OCI-LY7 (cell line): ENCODE data around the gene MXD4. TPM values are rescaled to one million over a fixed set of nuclear protein-coding genes. Genes with fewer than 3 reads are reported as not detected.

ENCODE experiments used
- BruUV-seq: library from RNA; stranded (reverse); fragments of 400-500 nt; replicated peaks from 2 replicates; lab custom pipeline; 2021; lab: Mats Ljungman, UMichigan
- CTCF ChIA-PET: fragments of 300-600 bp; sonication (Branson Sonifier 250); formaldehyde crosslinking; loops from one replicate; lab custom pipeline; 2022; ENCODE audit warnings: antibody characterized with exemption; ENCODE audit not compliant: unreplicated experiment; lab: Charles Lee
- POLR2A ChIA-PET: fragments of 300-600 bp; sonication (Branson Sonifier 250); formaldehyde crosslinking; loops from one replicate; lab custom pipeline; 2022; ENCODE audit warnings: antibody characterized with exemption; lab: Charles Lee
- DNase-seq: peaks from one replicate; pipeline ENCODE4 v3.0.0-alpha.2; 2015; ENCODE audit warnings: low spot score
- H2AFZ ChIP-seq: fragments of 200-600 bp; sonication (generic), shearing (Covaris generic); 2 replicates; pipeline ENCODE4 v1.6.1; 2014; ENCODE audit warnings: mild to moderate bottlenecking, antibody characterized with exemption, low read length, moderate library complexity
- H3K27ac ChIP-seq: fragments of 200-600 bp; sonication (generic); 2 replicates; pipeline ENCODE4 v1.5.1; 2014; ENCODE audit warnings: mixed run types, low read depth, mild to moderate bottlenecking, moderate library complexity, low read length, inconsistent platforms; ENCODE audit not compliant: poor library complexity, severe bottlenecking
- H3K36me3 ChIP-seq: fragments of 200-600 bp; sonication (generic); 2 replicates; pipeline ENCODE4 v1.6.1; 2014; ENCODE audit warnings: mild to moderate bottlenecking, antibody characterized with exemption, low read length, moderate library complexity, mixed read lengths; ENCODE audit not compliant: insufficient read depth
- H3K4me1 ChIP-seq: fragments of 200-600 bp; sonication (generic); 2 replicates; pipeline ENCODE4 v1.5.1; 2014; ENCODE audit warnings: mild to moderate bottlenecking, low read length; ENCODE audit not compliant: insufficient read depth, poor library complexity, severe bottlenecking
- H3K4me2 ChIP-seq: fragments of 200-600 bp; sonication (generic); 2 replicates; pipeline ENCODE4 v1.6.1; 2014; ENCODE audit warnings: mild to moderate bottlenecking, low read length
- H3K4me3 ChIP-seq: fragments of 200-600 bp; sonication (generic); 2 replicates; pipeline ENCODE4 v1.5.1; 2014; ENCODE audit warnings: mild to moderate bottlenecking, low read depth, low read length; ENCODE audit not compliant: poor library complexity, severe bottlenecking
- H3K79me2 ChIP-seq: fragments of 200-600 bp; sonication (generic); 2 replicates; pipeline ENCODE4 v1.6.1; 2016; ENCODE audit warnings: low read depth, mild to moderate bottlenecking, low read length, moderate library complexity, mixed read lengths; ENCODE audit not compliant: insufficient read depth
- H3K9me2 ChIP-seq: fragments of 200-600 bp; sonication (generic); 2 replicates; pipeline ENCODE4 v1.6.1; 2016; ENCODE audit warnings: mild to moderate bottlenecking, low read length, mixed read lengths; ENCODE audit not compliant: insufficient read depth
- H3K9me3 ChIP-seq: fragments of 200-600 bp; sonication (generic); 2 replicates; pipeline ENCODE4 v1.6.1; 2014; ENCODE audit warnings: mild to moderate bottlenecking, mixed run types, low read length, mixed read lengths
- H4K20me1 ChIP-seq: fragments of 200-600 bp; sonication (generic); 2 replicates; pipeline ENCODE4 v1.6.1; 2014; ENCODE audit warnings: mild to moderate bottlenecking, antibody characterized with exemption, low read length, moderate library complexity, mixed read lengths; ENCODE audit not compliant: insufficient read depth
- EZH2phosphoT487 ChIP-seq: fragments of 200-600 bp; sonication (generic); IDR thresholded peaks from 2 replicates; pipeline ENCODE4 v1.6.1; 2018; ENCODE audit warnings: low read depth, borderline replicate concordance, mild to moderate bottlenecking, mixed run types, antibody characterized with exemption, low read length, moderate library complexity, mixed read lengths
- intact Hi-C: fragments of 100-400 bp; cut with micrococcal nuclease; formaldehyde crosslinking; loops from one replicate; pipeline ENCODE4 v1.10.0; 2022; ENCODE audit not compliant: unreplicated experiment
- total RNA-seq, 2 experiments: library from RNA; depleted of rRNA in 1 of 2; stranded (reverse); fragments of >200 nt in 1 of 2; shearing (Covaris generic) in 1 of 2; gene quantifications; 2 replicates each; pipeline ENCODE4 v1.2.3, GENCODE V29; 2014 to 2022
- TF ChIP-seq, protein P1 (sequence below): fragments of 200-600 bp; sonication (generic); conservative IDR thresholded peaks from 2 replicates; pipeline ENCODE4 v1.5.1; 2014; ENCODE audit warnings: mild to moderate bottlenecking, antibody characterized with exemption, low read length, moderate library complexity, mixed read lengths

Gene MXD4
- total RNA-seq, 2 experiments from 2014 or later, result 3.0 to 11.6 TPM

DNA sequence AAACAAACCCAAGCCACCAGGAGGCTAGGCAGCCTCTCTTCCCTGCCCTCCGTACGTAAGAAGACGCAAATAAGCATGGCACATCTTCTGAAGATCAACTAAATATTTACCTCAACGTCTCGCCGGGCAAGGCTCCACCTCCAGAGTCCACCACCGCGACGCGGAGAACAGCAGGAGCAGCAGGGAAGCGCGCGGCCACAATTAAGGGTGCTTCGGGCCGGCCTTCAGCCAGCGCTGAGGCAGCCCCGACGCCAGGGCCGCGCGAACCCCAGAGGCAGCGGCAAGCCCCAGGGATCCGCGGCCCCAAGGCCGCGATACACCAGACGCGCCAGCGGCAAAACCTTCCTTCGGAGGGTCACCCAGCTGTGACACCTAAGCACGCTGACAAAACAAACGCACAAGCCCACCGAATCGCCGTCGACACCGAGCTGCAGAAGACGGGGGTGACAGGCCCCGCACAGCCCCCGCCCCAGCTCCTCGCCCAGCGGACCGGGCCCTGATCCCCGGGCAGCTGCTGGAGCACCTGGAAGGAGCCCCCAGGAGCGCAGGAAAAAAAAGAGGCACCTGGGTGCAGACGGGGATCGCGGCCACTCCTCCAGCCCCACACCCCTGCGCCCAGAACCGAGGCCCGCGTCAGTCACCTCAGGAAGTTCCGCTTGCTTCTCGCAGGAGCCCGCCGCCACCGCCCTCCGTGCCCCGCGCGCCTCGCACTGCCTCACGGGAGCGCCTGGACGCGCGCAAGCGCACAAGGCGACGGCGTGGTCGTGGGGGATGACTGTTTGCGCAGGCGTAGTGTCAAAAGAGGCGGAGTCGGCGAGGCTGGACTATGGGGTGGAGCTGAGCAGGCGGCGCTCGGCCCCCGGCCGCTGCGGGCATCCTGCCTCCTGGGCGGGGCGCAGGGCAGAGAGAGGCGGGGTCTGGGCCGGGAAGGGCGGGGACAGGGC lies 20.2 kb downstream of the MXD4 start, which contains the start of the genes HAUS3 and POLN:
Gene HAUS3, minus strand, starts transcription at position 712 of the 944 bp plus-strand sequence. CDS start 1,175 bp downstream, outside the sequence.
Gene POLN, minus strand, starts transcription at position 712 of the 944 bp plus-strand sequence. CDS start 12,890 bp downstream, outside the sequence.
- TF ChIP-seq EZH2phosphoT487, result no peak
- TF ChIP-seq, protein P1, sequence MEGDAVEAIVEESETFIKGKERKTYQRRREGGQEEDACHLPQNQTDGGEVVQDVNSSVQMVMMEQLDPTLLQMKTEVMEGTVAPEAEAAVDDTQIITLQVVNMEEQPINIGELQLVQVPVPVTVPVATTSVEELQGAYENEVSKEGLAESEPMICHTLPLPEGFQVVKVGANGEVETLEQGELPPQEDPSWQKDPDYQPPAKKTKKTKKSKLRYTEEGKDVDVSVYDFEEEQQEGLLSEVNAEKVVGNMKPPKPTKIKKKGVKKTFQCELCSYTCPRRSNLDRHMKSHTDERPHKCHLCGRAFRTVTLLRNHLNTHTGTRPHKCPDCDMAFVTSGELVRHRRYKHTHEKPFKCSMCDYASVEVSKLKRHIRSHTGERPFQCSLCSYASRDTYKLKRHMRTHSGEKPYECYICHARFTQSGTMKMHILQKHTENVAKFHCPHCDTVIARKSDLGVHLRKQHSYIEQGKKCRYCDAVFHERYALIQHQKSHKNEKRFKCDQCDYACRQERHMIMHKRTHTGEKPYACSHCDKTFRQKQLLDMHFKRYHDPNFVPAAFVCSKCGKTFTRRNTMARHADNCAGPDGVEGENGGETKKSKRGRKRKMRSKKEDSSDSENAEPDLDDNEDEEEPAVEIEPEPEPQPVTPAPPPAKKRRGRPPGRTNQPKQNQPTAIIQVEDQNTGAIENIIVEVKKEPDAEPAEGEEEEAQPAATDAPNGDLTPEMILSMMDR, result 0 out of 2 replicates have a peak, but pooled peaks have one; percentile 10
- DNase-seq, result peak; percentile 98
- H3K9me3 ChIP-seq, result no peaks in the 10 kb centered on the region
- peaks cover 30% of the 10 kb centered on the region for H4K20me1 ChIP-seq
- H3K4me3 ChIP-seq, result peak within 1 kb of the TSS; percentile 86
- intact Hi-C loops, result loop anchor here (1.0 to 5.0 kb wide), 6 partner anchors 21 to 519 kb away; partner anchors contain the start of genes FAM193A, MXD4, NELFA and RNF4
- H3K79me2 ChIP-seq, result peaks cover 48% of the 10 kb centered on the region
- no peaks in the 10 kb centered on the region for H3K9me2 ChIP-seq
- peaks cover 56% of the 10 kb centered on the region for H3K4me1 ChIP-seq
- BruUV-seq, result no TSS peak
- POLR2A ChIA-PET, result interaction anchor here (0.5 to 1.0 kb wide), 5 partner anchors 21 to 712 kb away, joined by 3 to 7 read pairs (median 5); partner anchors contain the start of gene MXD4
- H3K27ac ChIP-seq, result peak within 1 kb of the TSS; percentile 71
- peak within 1 kb of the TSS; percentile 85; the same call in 1 of the 2 replicates for H2AFZ ChIP-seq
- H3K4me2 ChIP-seq, result peak within 1 kb of the TSS; percentile 85
- CTCF ChIA-PET, result interaction anchor here (0.6 to 0.7 kb wide), 3 partner anchors 63 to 296 kb away, joined by 3 to 4 read pairs (median 4); no protein-coding TSS in a partner anchor
- H3K36me3 ChIP-seq, result peaks cover 33% of the 10 kb centered on the region

DNA sequence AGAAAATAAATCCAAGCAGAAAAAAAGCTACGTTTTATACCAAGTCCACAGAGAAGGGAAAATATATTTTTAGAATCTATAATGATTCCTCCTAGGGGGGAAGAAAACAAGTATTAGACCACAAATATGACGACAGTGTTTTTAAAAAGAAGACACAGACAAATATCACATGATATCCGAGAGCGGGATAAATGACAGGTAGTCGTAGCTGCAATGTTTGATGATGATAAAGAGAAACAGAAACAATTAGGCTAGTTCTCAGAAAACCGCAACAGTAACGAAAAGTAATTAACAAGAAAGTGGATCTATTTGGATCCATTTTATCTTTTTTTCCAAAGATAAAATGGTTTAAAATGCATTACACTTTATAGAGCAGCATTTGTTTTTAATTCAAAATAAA lies 20.9 kb downstream of the MXD4 start:
- no TSS peak for BruUV-seq
- Histone ChIP-seq H3K36me3 (peaks cover 36% of the 10 kb centered on the region), H3K79me2 (peaks cover 52% of the 10 kb centered on the region), H3K9me2 (no peaks in the 10 kb centered on the region), H2AFZ (peak overlapping the region; percentile 68; the same call in 1 of the 2 replicates), H3K4me2 (peak overlapping the region; percentile 85), H4K20me1 (peaks cover 30% of the 10 kb centered on the region), H3K4me1 (peaks cover 56% of the 10 kb centered on the region), H3K9me3 (no peaks in the 10 kb centered on the region), H3K4me3 (peak overlapping the region; percentile 86), H3K27ac (peak overlapping the region; percentile 71)
- intact Hi-C loops, result loop anchor here (5.0 kb wide), 3 partner anchors 51 to 519 kb away; partner anchors contain the start of genes NELFA, TACC3 and TMEM129
- TF ChIP-seq, protein P1, result no peak
- TF ChIP-seq EZH2phosphoT487, result no peak
- POLR2A ChIA-PET, result interaction anchor here (0.7 to 1.1 kb wide), 2 partner anchors 9 to 108 kb away, joined by 3 to 4 read pairs; no protein-coding TSS in a partner anchor
- no peak for DNase-seq
- CTCF ChIA-PET, result no interaction called here
